GM19468 (cell line): Measurements from ENCODE around the gene SH3BP4.

Experiments
- ATAC-seq: cut with Tn5 transposase; IDR thresholded peaks from one replicate; pipeline ENCODE4 v1.9.1; 2021; ENCODE audit warnings: mild to moderate bottlenecking, moderate library complexity, moderate number of reproducible peaks; ENCODE audit not compliant: unreplicated experiment; ENCODE audit errors: extremely low read depth

Gene SH3BP4

DNA sequence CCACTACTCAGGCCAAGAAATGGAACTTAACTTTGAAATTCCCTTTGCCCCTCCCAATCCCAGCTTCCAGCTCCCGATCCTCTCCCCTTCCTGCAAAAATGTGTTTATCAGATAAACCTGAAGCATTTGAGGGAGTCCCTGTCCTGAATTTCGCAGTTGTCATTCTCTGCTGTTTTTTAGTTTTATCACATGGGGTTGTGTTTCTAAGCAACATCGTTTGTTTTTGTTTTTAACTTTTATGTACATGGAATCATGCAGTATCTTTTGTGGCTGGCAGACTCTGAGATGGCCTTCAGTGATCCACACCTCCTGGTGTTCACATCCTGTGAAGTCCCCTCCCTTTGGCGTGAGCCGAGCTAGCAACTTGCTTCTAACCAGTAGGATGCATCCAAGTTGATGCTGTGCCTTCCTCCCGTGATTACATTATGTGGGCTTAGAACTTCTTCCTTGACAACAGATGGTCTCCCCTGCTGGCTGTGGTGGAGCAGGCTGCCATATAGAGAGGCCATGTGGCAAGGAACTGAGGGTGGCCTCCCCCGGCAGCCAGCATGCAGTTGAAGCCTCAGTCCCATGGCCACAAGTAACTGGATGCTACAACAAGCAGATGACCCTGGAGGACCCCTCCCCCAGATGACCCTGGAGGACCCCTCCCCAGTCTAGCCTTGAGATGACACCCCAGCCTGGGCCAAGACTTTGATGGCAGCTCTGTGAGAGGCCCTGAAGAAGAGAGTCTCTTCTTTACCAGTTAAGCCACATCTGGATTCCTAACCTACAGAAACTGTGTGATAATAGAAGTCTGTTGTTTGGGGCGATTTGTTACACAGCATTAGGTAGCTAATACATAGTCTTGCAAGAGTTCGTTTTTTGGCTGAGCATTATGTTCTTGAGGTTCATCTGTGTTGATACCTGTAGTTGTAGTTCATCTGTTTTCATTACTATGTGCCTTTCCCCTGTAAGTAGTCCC, 27.7 kb downstream of the SH3BP4 start:
- no peak for ATAC-seq

DNA sequence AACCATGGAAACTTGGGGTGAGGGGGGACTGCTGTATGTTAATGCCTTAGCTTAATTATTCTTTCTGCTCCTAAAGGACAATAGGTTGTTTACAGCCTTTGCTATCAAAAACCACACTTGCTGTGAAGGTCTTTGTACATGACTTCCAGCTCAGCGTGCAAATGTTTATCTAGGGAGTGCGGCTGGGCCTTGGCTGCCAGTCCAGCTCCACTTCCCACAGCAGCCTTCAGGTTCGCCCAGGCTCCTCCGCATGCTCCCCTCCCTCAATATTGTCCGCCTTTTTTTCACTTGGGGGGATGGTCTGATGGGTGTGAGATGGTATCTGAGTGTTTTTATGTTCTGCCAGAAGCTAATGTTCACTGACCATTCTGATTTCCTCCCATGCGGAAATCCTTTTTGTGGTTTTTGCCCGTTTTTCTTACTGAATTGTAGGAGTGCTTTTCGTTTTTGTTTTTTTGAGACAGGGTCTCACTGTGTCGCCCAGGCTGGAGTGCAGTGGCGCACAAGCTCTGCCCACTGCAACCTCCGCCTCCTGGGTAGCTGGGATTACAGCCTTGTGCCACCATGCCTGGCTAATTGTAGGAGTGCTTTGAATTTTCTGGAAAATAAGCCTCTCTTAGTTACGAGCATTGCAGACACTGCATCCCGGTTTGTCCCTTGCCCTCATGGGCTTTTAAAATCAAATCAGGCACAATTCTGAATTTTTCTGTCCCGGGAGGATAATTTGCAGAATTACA, 28.8 kb downstream of the SH3BP4 start:
- ATAC-seq, result no peak

DNA sequence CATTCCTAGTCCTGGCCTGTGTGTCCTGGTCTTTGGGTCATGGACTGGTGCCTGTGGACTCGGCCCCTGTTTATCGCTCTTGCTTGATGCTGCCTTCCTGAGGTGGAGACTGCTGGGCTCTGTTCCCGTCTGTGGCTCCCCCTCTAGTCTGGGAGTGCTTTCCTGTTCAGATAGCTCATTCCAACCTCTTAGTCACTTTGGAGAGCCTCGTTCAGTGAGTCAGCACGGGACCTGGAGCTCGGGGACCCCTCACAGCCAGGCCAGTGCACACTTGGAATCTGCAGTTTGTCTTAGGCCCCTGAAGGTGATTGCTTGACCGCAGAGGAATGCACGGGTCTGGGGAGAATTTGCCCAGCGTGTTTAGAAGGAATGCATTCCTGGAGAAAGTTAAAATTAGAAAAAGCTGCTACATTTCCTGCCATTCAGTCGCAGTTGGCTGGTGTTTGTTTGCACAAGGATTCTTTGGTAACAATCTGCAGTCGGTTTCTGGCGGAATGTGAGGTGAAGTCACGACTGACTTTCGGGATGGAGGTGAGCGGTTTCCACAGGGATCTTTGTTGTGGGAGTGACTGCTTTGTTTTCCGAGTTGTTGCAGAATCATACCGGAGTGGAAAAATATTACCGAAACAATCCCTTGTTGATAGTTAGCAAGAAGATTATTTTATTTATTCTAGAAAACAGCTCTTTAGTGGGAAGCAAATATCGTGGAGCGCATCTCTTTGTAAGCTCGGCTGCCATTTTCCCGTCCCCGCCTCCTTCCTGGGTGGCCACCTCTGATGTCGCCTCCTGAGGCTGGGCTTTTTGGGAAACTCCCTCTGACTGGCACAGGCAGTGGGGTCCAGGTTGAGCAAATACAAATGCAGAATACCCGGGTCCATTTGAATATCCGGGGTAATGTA, 29.6 kb downstream of the SH3BP4 start:
- ATAC-seq, result no peak

DNA sequence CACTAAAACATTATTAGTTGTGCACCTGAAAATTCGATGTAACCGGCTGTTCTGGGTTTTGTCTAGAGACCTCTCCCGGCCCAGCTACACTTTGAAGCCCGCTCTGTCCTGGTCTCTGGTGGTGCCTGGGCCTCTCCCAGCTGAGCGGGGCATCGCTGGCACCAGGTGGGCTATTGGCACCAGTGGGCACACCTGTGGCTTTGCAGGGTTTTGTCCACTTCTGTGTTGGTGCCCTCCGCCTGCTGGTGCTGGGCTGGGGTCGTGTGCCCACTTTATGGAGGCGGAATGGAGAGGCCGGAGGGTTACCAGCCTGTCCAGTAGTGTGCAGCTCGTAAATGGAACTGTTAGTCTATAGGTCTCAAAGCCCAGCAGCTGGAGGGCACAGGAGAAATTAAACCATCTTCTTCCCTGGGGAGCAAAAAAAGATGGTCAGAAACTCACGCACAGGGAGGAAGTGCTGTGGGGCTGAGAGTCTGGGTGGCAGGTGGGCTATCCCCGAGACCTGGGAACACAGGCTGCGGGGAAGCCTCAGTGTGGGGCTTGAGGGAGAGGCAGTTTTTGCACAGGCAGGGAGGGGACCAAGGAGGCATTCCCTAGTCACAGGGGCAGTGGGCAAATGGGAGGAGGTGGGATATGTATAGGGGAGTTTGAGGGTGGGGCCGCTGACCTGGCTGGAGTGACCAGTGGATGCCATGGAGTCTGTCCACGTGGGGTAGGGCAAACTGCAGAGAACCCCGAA, 30.4 kb downstream of the SH3BP4 start:
- no peak for ATAC-seq

DNA sequence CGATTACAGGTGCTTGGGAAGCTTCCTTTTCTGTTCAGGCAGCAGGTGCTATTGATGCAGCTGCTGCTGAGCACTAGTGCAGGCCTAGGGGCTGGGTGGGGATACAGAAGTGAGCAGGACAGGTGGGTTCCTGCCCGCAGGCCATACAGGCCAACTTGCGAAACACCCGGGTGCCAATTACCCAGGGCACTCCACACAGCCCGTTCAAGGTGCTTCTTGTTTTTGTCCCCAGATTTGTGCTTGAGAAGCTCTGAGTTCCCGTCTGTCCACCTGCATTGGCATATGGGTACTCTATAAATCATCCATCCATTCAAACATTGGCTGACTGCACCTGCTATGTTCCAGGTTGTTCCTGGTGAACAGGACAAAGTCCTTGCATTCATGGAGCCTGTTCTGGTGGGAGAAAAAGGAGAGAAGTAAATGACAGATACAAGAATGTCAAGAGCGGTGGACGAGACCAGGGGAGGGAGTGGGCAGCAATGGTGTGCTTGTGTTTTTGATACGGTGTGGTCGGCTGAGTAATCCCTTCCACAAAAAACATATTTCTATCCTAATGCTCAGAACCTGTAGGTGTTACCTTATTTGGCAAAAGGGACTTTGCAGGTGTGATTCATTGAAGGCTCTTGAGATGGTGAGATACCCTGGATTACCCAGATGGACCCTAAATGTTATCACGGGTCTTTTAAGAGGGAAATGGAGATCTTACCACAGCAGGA, 31.4 kb downstream of the SH3BP4 start:
- ATAC-seq, result no peak

DNA sequence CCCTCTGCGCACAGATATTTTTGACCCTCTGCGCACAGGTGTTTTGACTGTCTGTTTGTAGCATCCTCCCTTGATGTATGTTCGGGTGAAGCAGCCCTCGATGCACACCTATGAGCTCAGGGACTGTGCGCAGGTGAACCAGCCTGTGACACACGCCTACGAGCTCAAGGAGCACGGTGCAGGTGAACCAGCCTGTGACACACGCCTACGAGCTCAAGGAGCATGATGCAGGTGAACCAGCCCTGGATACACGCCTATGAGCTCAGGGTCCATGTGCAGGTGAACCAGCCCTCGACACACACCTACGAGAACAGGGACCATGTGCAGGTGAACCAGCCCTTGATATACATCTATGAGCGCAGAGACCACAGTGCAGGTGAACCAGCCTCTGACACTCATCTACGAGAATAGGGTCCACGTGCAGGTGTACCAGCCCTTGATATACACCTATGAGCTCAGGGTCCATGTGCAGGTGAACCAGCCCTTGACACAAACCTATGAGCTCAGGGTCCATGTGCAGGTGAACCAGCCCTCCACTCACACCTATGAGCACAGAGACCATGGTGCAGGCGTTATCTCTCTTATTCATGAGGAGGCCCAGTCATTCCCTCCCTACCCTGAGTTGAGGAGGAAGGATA, 33.9 kb downstream of the SH3BP4 start:
- no peak for ATAC-seq

DNA sequence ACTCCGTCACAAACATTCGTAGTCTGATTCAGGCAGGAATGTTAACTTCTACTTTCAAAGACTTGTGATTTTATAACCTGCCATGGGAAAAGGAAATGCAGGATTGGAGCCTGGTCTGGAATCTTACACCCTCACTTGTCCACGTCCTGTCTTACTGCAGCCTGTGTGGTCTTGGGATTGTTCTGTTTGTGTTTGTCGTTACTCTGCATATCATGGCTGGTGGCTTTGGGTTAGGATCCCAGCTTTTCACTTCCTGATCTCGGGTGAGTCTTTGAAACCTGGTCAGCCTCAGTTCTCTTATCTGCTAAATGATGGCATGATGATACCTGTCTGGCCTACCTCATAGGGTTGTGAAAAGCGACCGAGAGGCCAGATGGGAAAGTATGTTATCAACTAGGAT, 34.6 kb downstream of the SH3BP4 start:
- ATAC-seq, result no peak

DNA sequence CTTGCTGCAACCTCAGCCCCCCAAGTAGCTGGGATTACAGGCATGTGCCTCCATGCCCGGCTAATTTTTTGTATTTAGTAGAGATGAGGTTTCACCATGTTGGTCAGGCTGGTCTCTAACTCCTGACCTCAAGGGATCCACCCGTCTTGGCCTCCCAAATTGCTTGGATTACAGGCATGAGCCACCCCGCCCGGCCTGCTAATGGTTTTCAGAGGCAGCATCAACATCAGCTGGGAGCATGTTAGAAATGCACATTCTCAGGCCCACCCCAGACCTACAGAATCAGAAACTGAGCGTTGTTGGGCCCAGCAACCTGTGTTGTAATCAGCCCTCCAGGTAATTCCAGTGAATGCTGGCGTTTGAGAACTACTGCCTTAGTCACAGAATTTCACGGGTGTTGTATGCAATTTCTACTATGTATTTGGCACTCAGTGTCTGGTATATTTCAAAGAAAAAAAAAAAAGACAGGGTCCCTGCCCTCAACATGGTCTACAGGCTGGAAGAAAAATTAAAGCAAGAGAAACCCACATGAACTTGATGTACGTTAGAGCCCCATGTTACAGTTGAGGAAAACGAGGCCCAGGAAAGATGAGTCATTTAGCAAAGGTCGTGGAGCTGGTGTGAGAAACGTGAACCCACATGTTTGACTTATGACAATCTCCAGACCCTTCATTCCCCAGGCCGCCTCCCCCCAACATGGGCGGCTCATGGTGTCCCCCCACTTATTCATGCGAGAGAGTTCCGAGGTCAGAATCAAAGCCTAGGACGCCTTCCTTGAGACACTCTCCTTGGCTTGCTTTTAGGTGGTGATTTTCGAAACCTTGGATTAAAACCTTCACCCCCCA, 35.3 kb downstream of the SH3BP4 start:
- no peak for ATAC-seq

DNA sequence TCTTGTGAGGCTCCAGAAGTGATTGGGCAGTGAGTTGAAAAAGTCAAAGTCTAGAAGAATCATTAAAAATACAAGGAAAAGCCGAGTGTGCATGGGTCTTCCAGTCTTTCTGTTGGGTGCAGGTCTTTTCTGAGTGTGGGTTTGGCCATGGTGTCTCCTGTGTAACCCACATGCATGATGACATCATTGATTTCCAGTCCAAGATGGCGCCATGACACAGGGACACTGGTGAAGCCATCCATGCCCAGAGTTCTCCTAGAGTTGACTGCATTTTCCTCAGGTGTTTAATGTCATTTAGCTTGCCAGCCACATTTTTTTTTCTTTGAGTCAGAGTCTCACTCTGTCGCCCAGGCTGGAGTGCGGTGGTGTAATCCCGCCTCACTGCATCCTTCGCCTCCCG, 35.9 kb downstream of the SH3BP4 start:
- no peak for ATAC-seq

DNA sequence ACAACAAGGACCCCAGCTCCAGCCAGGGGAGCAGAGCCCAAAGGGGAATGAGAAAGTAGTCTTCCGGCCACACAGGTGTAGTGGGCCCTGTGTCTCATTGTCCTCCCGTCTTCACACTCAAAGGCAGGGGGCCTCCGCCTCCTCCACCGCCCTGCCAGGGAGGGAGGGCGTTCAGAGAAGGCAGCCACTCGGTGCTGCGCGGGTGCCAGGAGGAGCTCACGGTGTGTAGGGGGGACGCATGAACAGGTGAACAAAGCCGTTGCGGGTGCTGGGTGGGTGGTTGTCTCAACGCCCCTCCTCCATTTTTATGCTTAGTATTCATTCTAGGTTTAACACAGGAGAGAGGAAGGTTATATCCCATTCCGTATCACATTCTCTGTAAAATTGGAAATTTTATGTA, 36.7 kb downstream of the SH3BP4 start:
- no peak for ATAC-seq

DNA sequence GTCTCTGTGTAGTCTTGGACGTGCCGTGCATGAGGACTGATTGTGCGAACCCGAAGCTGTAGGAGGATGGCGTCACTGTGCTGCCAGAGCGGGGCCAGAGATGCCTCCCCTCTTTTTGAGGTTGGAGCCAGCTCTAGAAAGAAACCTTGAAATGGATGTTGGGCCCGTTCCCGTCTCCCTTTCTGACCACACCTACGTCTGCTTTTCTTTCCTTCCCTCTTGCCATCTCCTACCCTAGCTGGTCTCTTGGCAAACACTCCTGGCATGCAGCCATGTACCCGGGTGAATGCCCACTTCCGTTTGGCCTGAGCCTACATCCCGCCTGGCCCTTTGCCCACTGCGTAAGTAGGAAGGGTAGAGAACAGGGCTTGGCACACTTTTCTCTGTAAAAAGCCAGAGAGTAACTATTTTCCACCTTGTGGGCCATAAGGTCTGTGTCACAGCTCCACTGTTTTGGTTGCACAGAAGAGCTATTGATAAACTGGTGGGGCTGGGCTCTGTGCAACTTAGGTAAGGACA, 37.4 kb downstream of the SH3BP4 start:
- no peak for ATAC-seq

DNA sequence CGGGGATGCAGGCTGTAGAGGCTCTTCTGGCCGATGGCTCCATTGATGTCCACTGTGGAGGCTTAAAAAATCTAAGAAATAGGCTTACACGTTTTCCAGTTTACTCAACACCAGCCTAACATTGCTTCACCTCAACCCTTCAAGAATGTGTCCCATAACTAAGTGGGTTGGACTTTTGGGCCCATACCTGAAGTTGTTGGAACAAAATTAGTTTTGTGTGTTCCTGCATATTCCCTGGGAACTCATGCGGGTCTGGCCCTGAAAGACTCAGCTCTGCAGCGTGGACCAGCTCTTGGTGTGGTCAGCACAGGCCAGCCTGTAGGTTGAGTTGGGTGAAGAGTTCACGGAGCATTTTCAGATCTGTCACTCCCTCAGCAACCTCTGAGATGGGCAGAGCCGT, 38.5 kb downstream of the SH3BP4 start:
- ATAC-seq, result no peak

DNA sequence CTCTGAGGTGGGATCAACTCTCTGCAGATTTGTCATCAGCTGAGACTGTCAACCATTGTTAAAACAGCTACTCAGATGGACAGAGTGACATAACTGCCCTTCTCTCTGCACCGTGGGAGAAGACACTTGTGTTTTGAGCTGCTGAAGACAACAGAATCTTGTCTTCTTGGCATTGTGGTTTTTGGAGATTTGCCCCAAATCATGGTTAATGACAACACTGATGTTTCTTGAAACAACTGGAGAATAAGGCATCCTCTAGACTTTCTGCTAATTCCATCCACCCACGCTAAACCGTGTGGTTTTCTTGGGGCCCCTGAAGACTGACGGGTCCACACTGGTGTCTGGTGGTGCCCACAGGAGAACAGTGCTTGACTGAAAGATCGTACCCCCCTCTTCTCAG, 39.5 kb downstream of the SH3BP4 start:
- ATAC-seq, result no peak

DNA sequence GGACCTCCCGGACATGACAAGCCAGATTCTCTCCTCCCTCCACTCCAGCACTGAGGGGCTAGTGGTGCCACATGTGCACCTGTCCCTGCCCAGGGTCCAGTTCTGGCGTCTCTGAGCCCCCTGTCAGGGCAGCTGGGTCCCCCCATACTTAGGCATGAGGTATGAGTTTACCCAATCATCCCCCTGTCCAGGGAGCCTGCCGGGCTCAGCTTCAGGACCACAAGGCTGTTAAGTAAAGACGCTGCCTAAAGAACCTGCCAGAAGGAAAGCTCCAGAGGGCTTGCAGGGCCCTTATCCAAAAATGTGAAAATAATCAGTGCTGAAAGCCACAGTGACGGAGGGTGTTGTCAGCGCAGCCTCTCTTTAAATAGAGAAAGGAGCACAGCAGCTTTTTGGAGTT, 40.0 kb downstream of the SH3BP4 start:
- no peak for ATAC-seq

DNA sequence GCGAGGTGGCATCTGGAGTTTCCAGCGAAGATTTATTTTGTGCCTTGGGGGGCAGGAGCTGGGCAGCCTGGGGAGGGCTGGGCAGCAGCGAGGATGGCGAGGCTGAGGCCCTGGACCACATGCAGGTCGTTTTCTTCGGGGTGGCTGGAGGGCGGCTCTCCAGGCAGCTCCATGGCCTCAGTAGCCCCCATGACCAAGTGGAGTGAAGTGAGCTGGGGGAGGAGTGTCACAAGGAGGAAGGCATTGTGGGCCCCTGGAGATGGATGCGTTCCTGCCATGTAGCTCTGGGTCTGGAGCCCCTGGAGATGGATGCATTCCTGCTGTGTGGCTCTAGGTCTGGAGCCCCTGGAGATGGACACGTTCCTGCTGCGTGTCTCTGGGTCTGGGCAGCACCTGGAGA, 40.4 kb downstream of the SH3BP4 start:
- ATAC-seq, result no peak

DNA sequence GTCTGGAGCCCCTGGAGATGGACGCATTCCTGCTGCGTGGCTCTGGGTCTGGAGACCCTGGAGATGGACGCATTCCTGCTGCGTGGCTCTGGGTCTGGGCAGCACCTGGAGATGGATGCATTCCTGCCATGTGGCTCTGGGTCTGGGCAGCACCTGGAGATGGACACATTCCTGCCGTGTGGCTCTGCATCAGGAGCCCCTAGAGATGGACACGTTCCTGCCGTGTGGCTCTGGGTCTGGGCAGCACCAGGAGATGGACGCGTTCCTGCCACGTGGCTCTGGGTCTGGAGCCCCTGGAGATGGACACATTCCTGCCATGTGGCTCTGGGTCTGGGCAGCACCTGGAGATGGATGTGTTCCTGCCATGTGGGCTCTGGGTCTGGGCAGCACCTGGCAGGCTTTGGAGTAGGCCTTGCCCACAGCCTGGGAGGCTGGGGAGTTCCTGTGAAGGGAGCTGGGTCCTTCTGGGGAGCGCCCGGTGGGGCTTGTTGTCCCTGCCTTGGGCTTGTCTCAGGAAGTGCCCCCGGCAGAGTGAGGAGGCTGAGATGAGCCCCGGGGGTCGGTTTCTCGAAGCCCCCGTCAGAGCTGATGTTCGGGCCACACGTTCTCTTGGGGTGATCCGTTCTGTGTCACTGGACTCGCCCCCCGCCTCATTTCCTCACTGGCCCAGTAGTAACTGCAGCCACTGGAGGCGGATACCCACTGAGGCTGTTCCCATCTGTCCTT, 41.0 kb downstream of the SH3BP4 start:
- ATAC-seq, result no peak

DNA sequence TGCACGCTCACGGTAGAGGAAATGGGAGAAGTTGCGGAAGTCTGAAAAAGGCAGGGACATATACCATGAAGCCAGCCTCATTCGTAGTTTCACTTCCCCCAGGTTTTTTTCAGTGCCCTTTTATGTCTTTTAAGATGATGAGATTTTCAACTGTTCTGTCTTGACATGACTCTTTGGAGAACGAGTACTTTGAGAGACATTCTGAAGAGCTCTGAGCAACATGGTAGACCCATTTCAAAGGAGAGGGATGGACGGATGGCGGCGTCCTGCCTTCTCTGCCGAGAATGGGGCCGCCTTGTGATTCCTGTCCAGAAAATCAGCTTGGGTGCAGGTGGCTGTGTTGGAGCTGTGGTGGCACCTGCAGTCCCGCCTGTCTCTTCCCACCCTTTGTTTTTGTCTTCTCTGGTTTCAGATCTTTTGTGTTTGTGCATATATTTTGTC, 41.7 kb downstream of the SH3BP4 start:
- ATAC-seq, result no peak
